GM12878 (cell line): ENCODE results near the gene SECTM1. TPM values are rescaled to one million over a fixed set of nuclear protein-coding genes. Genes with fewer than 3 reads are reported as not detected.

Experiments used
- ATAC-seq: fragments of 200-7000 bp; cut with Tn5 transposase; 3 replicates; pipeline ENCODE4 v1.9.1; 2020; ENCODE audit warnings: mild to moderate bottlenecking, moderate library complexity
- BruUV-seq: library from RNA; stranded (reverse); fragments of 400-500 nt; replicated peaks from 2 replicates; lab custom pipeline; 2021; lab: Mats Ljungman, UMichigan
- CTCF ChIA-PET: fragments of 300-600 bp; sonication (Branson Sonifier 250); formaldehyde crosslinking; extraction: SDS; loops from one replicate; lab custom pipeline; 2021; ENCODE audit warnings: inconsistent platforms; lab: Yijun Ruan, JAX
- POLR2A ChIA-PET: fragments of 350-600 bp; formaldehyde crosslinking; extraction: SDS; loops from one replicate; lab custom pipeline; 2021; ENCODE audit warnings: inconsistent platforms; lab: Charles Lee
- RAD21 ChIA-PET: fragments of 300-600 bp; sonication (Branson Sonifier 250); formaldehyde crosslinking; loops from one replicate; lab custom pipeline; 2023; ENCODE audit warnings: antibody characterized with exemption; ENCODE audit not compliant: unreplicated experiment; lab: Charles Lee
- SMC1A ChIA-PET: fragments of 300-600 bp; sonication (Branson Sonifier 250); formaldehyde crosslinking; loops from one replicate; lab custom pipeline; 2023; ENCODE audit not compliant: unreplicated experiment, uncharacterized antibody; lab: Charles Lee
- DNase-seq: peaks from one replicate; pipeline ENCODE4 v3.0.0-alpha.2; 2011; ENCODE audit warnings: low read depth, low spot score
- FAIRE-seq: peaks from 3 replicates; lab custom pipeline; 2011; peaks lifted over from hg19 to GRCh38; lab: Jason Lieb, UNC
- H2AFZ ChIP-seq: 2 replicates; pipeline ENCODE4 v1.6.0; 2011; ENCODE audit warnings: low read depth, low read length, control low read depth; ENCODE audit not compliant: control insufficient read depth
- H3K27ac ChIP-seq: 2 replicates; pipeline ENCODE4 v1.5.1; 2011; ENCODE audit warnings: control low read depth; ENCODE audit not compliant: control insufficient read depth, insufficient read depth
- H3K27me3 ChIP-seq, 2 experiments: replicated peaks in 1 of 2; 2 replicates each; pipeline versions ENCODE4 v1.6.0 to v1.6.1; 2011; ENCODE audit warnings: low read length in 1 of 2; ENCODE audit not compliant: control insufficient read depth in 2 of 2, insufficient read depth in 2 of 2
- H3K36me3 ChIP-seq, 2 experiments: 2 replicates each; pipeline ENCODE4 v1.5.1; 2011; ENCODE audit warnings: low read length in 1 of 2; ENCODE audit not compliant: control insufficient read depth in 2 of 2, insufficient read depth in 2 of 2
- H3K4me1 ChIP-seq: 2 replicates; pipeline ENCODE4 v1.6.1; 2011; ENCODE audit warnings: mild to moderate bottlenecking, low read length, moderate library complexity, mixed read lengths; ENCODE audit not compliant: control insufficient read depth, insufficient read depth
- H3K4me2 ChIP-seq: 2 replicates; pipeline ENCODE4 v1.6.0; 2011; ENCODE audit warnings: control low read depth; ENCODE audit not compliant: control insufficient read depth, insufficient read depth
- H3K4me3 ChIP-seq: fragments of 200-600 bp; sonication (generic); 2 replicates; pipeline ENCODE4 v1.5.1; 2016
- H3K79me2 ChIP-seq: 2 replicates; pipeline ENCODE4 v1.6.0; 2011; ENCODE audit warnings: low read length; ENCODE audit not compliant: control insufficient read depth, insufficient read depth
- H3K9ac ChIP-seq: 2 replicates; pipeline ENCODE4 v1.8.0; 2011; ENCODE audit warnings: low read length, control low read depth, mixed read lengths; ENCODE audit not compliant: control insufficient read depth, insufficient read depth
- H3K9me3 ChIP-seq: replicated peaks from 3 replicates; pipeline ENCODE4 v1.5.1; 2011; ENCODE audit warnings: mild to moderate bottlenecking, low read length; ENCODE audit not compliant: control insufficient read depth, insufficient read depth
- H4K20me1 ChIP-seq: 2 replicates; pipeline ENCODE4 v1.6.0; 2011; ENCODE audit not compliant: control insufficient read depth, insufficient read depth
- ATF3 ChIP-seq: IDR thresholded peaks from 2 replicates; pipeline ENCODE4 v1.6.1; 2011; ENCODE audit warnings: low read depth, mild to moderate bottlenecking, low read length, moderate library complexity, borderline replicate concordance; ENCODE audit errors: extremely low read depth
- E2F8 ChIP-seq: fragments of 450-650 bp; IDR thresholded peaks from 2 replicates; pipeline ENCODE4 v1.6.1; 2018; ENCODE audit warnings: mild to moderate bottlenecking, low read depth, moderate library complexity; ENCODE audit not compliant: partially characterized antibody
- EP300 ChIP-seq, 2 experiments: fragments of 150-350 bp in 1 of 2; IDR thresholded peaks; 2 replicates each; pipeline ENCODE4 v1.6.1; 2011 to 2012; ENCODE audit warnings: low read depth in 2 of 2, low read length in 2 of 2, borderline replicate concordance in 1 of 2, improper control_type of control experiment in 1 of 2, inconsistent platforms in 1 of 2; ENCODE audit not compliant: control insufficient read depth in 1 of 2
- FOXK2 ChIP-seq: fragments of 450-650 bp; IDR thresholded peaks from 2 replicates; pipeline ENCODE4 v1.6.1; 2017; ENCODE audit warnings: mild to moderate bottlenecking, moderate library complexity
- IRF4 ChIP-seq: IDR thresholded peaks from 2 replicates; pipeline ENCODE4 v1.6.1; 2011; ENCODE audit warnings: low read depth, low read length
- MEF2B ChIP-seq: fragments of 450-650 bp; IDR thresholded peaks from 2 replicates; pipeline ENCODE4 v1.6.1; 2018; ENCODE audit warnings: mild to moderate bottlenecking, moderate library complexity; ENCODE audit not compliant: partially characterized antibody, poor library complexity, severe bottlenecking
- NBN ChIP-seq: fragments of 450-650 bp; IDR thresholded peaks from 2 replicates; pipeline ENCODE4 v1.6.1; 2016
- PML ChIP-seq: IDR thresholded peaks from 2 replicates; pipeline ENCODE4 v1.6.1; 2012; ENCODE audit warnings: low read length, inconsistent platforms
- PRDM15 ChIP-seq: fragments of 450-650 bp; formaldehyde crosslinking; IDR thresholded peaks from 2 replicates; pipeline ENCODE4 v1.4.0; 2020; ENCODE audit warnings: mild to moderate bottlenecking, moderate library complexity
- SKIL ChIP-seq: fragments of 450-650 bp; IDR thresholded peaks from 2 replicates; pipeline ENCODE4 v1.6.1; 2017; ENCODE audit warnings: mild to moderate bottlenecking, low read depth, inconsistent platforms; ENCODE audit not compliant: poor library complexity, severe bottlenecking
- SPI1 ChIP-seq: IDR thresholded peaks from 2 replicates; pipeline ENCODE4 v1.6.1; 2011; ENCODE audit warnings: low read depth, mild to moderate bottlenecking, low read length, moderate library complexity, borderline replicate concordance; ENCODE audit not compliant: insufficient read depth
- USF2 ChIP-seq: IDR thresholded peaks from 2 replicates; pipeline ENCODE4 v1.6.1; 2011; ENCODE audit warnings: low read depth, low read length, improper control_type of control experiment, borderline replicate concordance
- WGBS: methylation state at CpG from one replicate; pipeline ENCODE4 v1.1.6; 2016; ENCODE audit warnings: low lambda C conversion rate; ENCODE audit not compliant: insufficient replicate concordance, insufficient coverage; ENCODE audit errors: missing lambda C conversion rate; 5-methylcytosine and 5-hydroxymethylcytosine counted together
- in situ Hi-C: fragments of 300-500 bp; cut with MboI; formaldehyde crosslinking; loops from 9 replicates; pipeline ENCODE4 v1.14.3; 2018; ENCODE audit warnings: mixed read lengths
- intact Hi-C: fragments of 100-400 bp; cut with micrococcal nuclease; formaldehyde crosslinking; loops from one replicate; pipeline ENCODE4 v1.14.2; 2022; ENCODE audit not compliant: unreplicated experiment
- polyA plus RNA-seq, 11 experiments: library from polyadenylated mRNA; depleted of rRNA in 4 of 11; unstranded in 6 of 11; stranded (reverse) in 5 of 11; fragments of >200 nt; fragmentation: Nextera tagmentation in 4 of 11; fragmentation: Illumina TruSeq in 1 of 11; extraction: Ambion mirVana in 4 of 11; extraction: Trizol in 1 of 11; gene quantifications; 1 replicate in 1 of 11; 2 replicates in 10 of 11; pipeline versions ENCODE4 v1.2.1 to v1.2.3, GENCODE V29; 2011 to 2016; ENCODE audit warnings: inconsistent platforms in 2 of 11, missing spikeins in 2 of 11, low read depth in 1 of 11
- total RNA-seq, 4 experiments: library from RNA; depleted of rRNA in 3 of 4; stranded (reverse); fragments of >200 nt in 3 of 4; fragmentation: Illumina TruSeq in 1 of 4; extraction: Trizol in 1 of 4; gene quantifications; 2 replicates each; pipeline versions ENCODE4 v1.2.1 to v1.2.3, GENCODE V29; 2013 to 2021

Gene SECTM1
- total and polyA plus RNA-seq, 10 of the 15 experiments (the other 5 are each of a cell fraction or from before 2014, with no cell fraction given), result 0.10 to 0.13 (median 0.12) TPM; not detected in 7

- DNase-seq, result no peak
- H3K4me2 ChIP-seq, result no peak overlapping the region
- H3K36me3 ChIP-seq, result no peaks in the 10 kb centered on the region
- no peaks in the 10 kb centered on the region; a peak in 2 of 4 replicates for H3K27me3 ChIP-seq
- in situ Hi-C loops, result no loop called here
- BruUV-seq, result no TSS peak
- no peak overlapping the region for H3K9ac ChIP-seq
- no peaks in the 10 kb centered on the region; the same call in 1 of the 2 replicates for H3K4me1 ChIP-seq
- no peak for FAIRE-seq
- ChIA-PET SMC1A (no interaction called here), POLR2A (no interaction called here), CTCF (no interaction called here), RAD21 (no interaction called here)
- no peak overlapping the region for H3K27ac ChIP-seq
- ATAC-seq, result no peak
- intact Hi-C loops, result no loop called here
- H3K9me3 ChIP-seq, result no peaks in the 10 kb centered on the region
- no peaks in the 10 kb centered on the region for H3K79me2 ChIP-seq
- no peaks in the 10 kb centered on the region for H4K20me1 ChIP-seq
- WGBS, result 58% methylated on average over 31 of the region's 31 CpGs
- H2AFZ ChIP-seq, result no peak overlapping the region
- no peak overlapping the region for H3K4me3 ChIP-seq
- TF ChIP-seq PRDM15 (CRISPR knock-in tag), result no peak
- no peak for TF ChIP-seq IRF4
- no peak for TF ChIP-seq NBN
- no peak for TF ChIP-seq MEF2B
- TF ChIP-seq ATF3, result no peak
- TF ChIP-seq EP300 (IDR thresholded peaks at IDR 0.05; ENCODE audit: borderline replicate concordance in 1 of 2, control insufficient read depth in 1 of 2, low read depth in 2 of 2, low read length in 2 of 2), result no peak
- TF ChIP-seq SKIL, result no peak
- no peak for TF ChIP-seq USF2
- TF ChIP-seq E2F8, result no peak
- TF ChIP-seq PML, result no peak
- no peak for TF ChIP-seq SPI1
- no peak for TF ChIP-seq FOXK2
These were observed 44.6 kb upstream of the SECTM1 start for GRCh38 chr17:82377924-82378740.
